HG02798 (cell line): ENCODE measurements around the gene ALOXE3.
"Not testable (repeated sequence)": the region's sequence is repeated elsewhere in the genome, so short reads cannot be mapped to it uniquely, and the experiment has no call there.

ENCODE experiments used
- ATAC-seq: cut with Tn5 transposase; IDR thresholded peaks from one replicate; pipeline ENCODE4 v1.9.1; 2021; ENCODE audit warnings: mild to moderate bottlenecking; ENCODE audit not compliant: unreplicated experiment, poor library complexity

The ALOXE3 gene

GRCh38 chr17:8075081-8075480, 43.2 kb downstream of the ALOXE3 start:
- no peak for ATAC-seq

DNA sequence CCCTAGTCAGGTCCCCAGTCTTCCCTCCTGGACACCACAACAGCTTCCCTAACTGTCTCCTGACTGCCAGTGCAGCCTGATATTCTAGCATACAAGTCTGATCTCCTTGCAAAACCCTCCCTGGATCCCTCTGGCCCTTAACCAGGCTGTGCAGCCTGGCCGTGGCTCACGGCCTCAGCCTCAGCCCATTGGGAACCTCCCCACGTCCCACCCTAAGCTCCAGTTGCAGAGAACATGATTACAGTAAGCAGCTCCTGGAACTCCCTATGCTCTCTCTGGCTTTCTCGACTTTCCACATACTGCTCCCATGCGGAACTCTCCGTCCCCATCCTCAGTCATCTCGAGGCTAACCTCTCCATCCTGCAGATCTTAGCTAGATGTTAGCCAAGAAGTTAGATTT, 43.8 kb downstream of the ALOXE3 start:
- ATAC-seq, result no peak

GRCh38 chr17:8073627-8074484, 44.5 kb downstream of the ALOXE3 start:
- ATAC-seq, result no peak

DNA sequence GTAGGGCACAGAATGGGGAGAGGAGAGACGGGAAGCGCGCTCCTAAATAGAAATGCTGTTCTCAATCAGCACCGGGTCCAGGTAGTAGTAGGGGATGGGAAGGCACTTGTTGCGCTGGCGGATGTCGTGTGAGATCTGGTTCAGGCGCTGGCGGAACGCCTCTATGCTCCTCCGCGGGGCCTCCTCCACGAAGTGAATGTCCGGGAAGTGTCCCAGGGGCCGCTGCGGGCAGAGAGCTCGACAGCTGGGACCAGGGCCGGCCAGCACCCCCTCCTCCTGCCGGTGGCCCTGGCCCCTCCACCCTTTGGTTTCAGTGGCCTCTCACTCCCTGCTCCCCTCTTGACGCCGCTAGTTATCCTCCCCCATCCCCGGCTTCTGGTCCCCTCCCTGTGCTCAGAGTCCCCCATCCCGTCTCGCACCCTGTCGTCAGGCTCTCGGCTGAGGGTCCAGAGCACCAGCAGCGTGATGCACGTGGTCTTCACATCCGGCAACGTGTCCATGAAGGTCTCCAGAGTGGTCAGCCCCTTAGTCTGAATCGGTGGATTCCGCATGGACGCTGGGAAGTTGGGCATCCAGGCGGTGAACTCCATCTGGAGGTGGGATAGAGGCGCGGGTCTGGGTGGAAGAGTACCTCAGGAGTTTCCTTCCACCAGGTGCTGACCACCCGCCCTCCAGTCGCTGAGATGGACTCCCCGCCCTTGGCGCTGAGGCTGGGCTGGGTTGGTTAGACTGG, 45.4 kb downstream of the ALOXE3 start:
- no peak for ATAC-seq

GRCh38 chr17:8072341-8072728, 46.0 kb downstream of the ALOXE3 start:
- no peak for ATAC-seq

- no peak for ATAC-seq
Measured at GRCh38 chr17:8071496-8071895, 46.8 kb downstream of the ALOXE3 start.

DNA sequence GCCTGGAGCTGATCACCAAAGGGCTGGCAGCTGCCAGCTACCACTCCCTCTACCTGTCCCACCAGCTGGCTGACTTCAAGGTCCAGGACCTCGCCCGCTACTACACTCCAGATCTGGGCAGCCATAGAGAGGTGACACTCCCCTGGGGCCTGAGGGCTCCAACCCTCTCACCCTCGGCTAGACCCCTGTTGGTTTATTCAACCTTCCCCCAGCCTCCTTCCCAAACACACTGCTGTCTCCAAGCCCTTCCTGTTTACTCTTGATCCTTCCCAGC, 48.8 kb downstream of the ALOXE3 start:
- ATAC-seq, result no peak

DNA sequence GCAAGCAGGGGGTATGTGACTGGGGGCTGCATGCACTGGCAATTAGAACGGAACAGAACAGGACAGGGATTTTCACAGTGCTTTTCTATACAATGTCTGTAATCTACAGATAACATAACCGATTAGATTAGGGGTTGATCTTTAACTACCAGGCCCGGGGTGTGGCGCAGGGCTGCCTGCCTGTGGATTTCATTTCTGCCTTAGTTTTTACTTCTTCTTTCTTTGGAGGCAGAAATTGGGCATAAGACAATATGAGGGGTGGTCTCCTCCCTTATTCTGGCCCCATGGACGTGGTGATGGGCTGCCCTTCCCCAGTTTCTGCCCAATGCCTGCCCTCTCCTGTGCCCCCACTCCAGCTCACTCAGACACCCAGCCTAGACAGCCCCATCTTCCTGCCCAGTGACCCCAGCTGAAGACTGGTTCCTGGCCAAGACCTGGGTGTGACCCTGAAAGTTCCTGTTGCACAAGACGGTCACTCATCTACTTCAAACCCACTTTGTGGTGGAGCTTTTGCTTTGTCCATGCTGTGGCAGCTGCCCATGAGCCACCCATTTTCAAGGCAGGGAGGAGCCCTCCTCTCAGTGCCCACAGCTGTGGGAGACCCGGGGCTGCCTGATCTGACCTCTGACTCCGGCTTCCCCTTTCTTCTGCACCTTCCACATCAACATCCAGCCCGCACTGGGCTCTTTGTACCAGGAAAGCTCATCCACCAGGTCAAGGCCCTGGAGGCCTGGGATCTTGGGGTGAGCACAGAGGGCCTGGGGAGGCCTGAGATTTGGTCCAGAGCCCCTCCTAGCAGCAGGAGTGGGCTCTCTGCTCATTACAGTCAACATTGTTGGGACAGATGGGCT, 49.4 kb downstream of the ALOXE3 start:
- no peak for ATAC-seq

- no peak for ATAC-seq
Measured at GRCh38 chr17:8067806-8068205, 50.5 kb downstream of the ALOXE3 start.

DNA sequence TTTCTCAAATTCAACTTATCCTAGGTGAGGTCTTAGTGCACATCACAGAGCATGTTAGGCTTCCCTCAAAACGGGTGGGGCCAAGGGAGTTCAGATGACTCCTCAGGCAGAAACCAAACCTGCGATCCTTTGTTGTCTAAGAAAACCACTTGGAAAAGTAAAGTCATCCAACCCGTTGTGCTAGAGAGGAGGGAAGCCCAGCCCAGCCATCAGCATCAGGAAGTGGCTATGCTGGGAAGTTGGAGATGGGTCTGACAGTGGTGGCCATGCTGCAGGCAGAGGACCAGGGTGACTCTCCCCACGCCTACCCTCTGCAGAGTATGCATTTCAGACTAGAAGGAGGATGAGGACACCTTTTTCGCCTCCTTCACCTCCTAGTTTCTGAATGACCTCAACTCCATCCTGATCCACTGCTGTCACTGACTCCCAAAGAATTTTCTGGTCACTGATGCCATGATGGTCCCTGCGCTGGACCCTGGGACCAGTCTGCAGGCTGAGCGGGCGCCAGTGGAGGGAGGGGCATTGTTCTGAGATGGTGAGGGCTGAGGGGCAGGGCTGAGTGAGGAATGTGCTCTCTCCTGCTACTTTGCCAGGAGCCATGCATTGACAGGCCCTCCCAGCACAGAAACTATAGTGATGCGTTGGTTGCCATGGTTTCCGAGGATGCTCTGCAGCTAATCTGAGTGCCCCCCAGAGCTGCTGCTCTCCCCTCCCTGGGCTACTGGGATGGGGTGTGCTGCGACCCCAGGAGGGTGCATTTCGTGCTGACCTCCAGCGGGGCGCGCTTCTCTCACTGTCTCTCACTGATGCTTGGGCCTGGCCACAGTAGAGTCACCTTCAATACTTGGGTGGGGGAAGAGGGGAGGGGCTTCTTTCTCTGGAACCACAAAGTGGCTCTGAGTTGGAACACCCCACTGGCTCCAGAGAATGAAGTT, 51.2 kb downstream of the ALOXE3 start:
- ATAC-seq, result no peak

DNA sequence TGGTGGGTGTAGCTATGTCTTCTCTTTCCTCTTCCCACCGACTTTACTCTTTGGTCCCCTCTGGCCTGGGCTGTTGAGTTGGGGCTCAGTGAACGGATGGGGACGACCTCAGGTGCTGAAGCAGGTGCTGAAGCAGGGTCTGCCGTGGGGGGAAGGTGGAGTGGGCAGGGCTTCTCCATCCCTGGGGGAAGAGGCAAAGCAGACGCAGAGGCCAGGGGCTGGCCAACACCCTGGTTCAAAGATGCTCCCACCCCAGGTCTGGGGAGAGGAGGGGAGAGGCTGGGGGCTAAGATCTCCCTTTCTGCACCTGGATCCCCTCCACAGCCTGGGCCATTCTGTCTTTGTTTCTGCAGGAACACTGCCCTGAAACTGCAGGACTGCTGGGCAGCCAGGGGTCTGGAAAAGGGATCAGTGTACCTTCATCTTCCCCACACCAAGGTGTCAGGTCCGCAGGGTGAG, 53.7 kb downstream of the ALOXE3 start:
- ATAC-seq, result no peak

DNA sequence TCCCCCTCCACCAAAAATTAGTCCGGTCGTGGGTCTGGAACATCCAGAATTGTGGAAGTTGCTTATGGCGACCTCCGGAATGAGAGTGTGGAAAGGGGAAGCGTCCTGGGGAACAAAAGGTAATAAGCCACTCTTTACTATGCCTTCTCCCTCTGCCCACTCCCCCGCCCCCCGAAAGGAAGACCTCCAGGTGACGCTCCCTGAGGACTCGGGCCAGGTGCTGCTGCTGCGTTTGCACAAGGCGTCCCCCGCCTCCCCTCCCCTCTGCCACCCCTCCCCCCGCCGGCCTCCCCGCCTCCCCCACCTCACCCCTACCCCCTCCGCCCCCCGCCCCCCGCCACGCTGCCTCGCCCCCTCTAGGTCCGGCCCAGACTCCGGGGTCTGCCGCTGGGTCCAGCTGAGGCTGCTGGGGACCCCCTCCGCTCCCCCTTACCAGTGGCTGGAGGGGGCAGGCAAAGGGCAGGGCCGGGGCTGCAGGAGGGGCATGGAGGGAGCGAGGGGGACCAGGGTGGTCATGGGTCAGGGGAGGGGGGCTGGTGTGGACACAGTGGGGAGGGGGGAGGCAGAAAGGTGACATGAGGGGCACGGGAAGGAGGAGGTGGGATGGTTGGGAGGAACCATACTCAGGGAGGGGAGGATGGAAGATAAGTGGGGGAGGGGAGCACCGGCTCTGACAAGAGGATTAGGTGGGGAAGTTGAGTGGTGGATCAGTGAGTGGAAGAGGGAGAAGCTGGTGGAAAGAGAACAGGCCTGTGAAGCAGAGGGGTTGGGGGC, 54.4 kb downstream of the ALOXE3 start:
- ATAC-seq, result no peak

GRCh38 chr17:8062807-8063483, 55.4 kb downstream of the ALOXE3 start:
- ATAC-seq, result no peak

DNA sequence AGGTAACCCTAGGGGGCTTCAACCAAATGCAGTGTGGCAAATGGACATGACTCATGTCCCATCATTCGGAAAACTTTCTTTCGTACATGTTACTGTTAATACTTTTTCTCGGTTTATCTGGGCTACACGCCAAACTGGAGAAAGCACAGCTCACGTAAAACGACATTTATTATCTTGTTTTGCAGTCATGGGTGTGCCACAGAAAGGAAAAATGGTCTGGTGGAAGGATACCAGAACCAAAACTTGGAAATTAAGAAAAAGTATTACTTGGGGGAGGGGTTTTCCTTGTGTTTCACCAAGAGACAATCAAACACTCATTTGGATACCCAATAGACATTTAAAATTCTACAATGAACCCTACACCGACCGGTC, 55.9 kb downstream of the ALOXE3 start:
- no peak for ATAC-seq

- not testable (repeated sequence) for ATAC-seq
Measured at GRCh38 chr17:8061851-8062250, 56.5 kb downstream of the ALOXE3 start.

DNA sequence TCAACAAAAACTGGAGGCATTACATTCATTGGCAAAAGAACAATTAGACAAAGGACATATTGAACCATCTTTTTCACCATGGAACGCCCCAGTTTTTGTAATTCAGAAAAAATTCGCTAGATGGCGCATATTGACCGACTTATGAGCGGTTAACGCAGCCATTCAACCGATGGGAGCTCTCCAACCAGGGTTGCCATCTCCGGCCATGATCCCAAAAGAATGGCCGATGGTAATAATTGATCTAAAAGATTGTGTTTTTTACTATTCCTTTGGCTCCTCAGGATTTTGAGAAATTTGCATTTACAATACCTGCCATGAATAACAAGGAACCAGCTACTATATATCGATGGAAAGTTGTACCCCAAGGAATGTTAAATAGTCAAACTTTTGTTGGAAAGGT, 58.0 kb downstream of the ALOXE3 start:
- ATAC-seq, result no peak

- ATAC-seq, result no peak
Measured at GRCh38 chr17:8059131-8059530, 59.2 kb downstream of the ALOXE3 start.

DNA sequence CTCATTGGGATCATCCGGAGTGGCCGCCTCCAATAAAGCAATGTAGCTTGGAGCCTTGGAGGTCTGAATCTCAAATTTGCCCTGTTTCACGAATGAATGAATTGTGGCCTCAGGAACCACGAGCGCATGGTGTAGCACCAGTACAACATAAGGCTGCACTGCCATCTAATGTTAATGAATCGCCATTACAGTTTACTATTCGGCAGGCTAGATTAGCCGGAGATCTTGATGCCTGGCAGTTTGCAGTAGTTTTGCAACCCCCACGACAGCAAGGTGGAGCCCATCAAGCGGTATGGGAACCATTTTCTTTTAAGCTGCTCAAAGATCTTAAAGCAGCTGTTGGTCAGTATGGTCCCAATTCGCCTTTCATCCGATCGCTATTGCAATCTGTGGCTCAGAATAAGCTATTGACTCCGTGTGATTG, 60.6 kb downstream of the ALOXE3 start:
- peak; percentile 49 for ATAC-seq
